K562 (cell line): ENCODE measurements around the gene EIF2S2. TPM values are rescaled to one million over a fixed set of nuclear protein-coding genes. Genes with fewer than 3 reads are reported as not detected.
A peak's percentile ranks its signal among the peaks of the same experiment; 100 is the strongest.
"Not testable (repeated sequence)": the region's sequence is repeated elsewhere in the genome, so short reads cannot be mapped to it uniquely, and the experiment has no call there.

ENCODE experiments used
- ATAC-seq: fragments of 200-7000 bp; cut with Tn5 transposase; 3 replicates; pipeline ENCODE4 v1.9.1; 2020; ENCODE audit warnings: moderate library complexity
- BruUV-seq: library from RNA; stranded (reverse); fragments of 400-500 nt; replicated peaks from 2 replicates; lab custom pipeline; 2021; lab: Mats Ljungman, UMichigan
- CTCF ChIA-PET: fragments of 300-600 bp; formaldehyde crosslinking; extraction: SDS; loops from one replicate; lab custom pipeline; 2021; ENCODE audit warnings: low intra/inter-chr PET ratio; lab: Yijun Ruan, JAX
- POLR2A ChIA-PET: fragments of 300-600, 350-650 bp; sonication (Branson Sonifier 250); formaldehyde crosslinking; extraction: SDS; loops from one replicate; lab custom pipeline; 2021; ENCODE audit warnings: antibody characterized with exemption, inconsistent platforms; lab: Yijun Ruan, JAX
- DNase-seq, 4 experiments: peaks; one replicate each; pipeline versions ENCODE4 v3.0.0 to v3.0.0-alpha.2; 2011 to 2018; ENCODE audit warnings: low spot score in 3 of 4, mixed read lengths in 3 of 4; ENCODE audit errors: extremely low read depth in 1 of 4
- FAIRE-seq: peaks from 2 replicates; lab custom pipeline; 2011; peaks lifted over from hg19 to GRCh38; lab: Jason Lieb, UNC
- H2AFZ ChIP-seq: 2 replicates; pipeline ENCODE4 v1.6.0; 2011; ENCODE audit warnings: low read depth, low read length, control low read depth, inconsistent platforms
- H3K27ac ChIP-seq: fragments of 200-600 bp; 3 replicates; pipeline ENCODE4 v1.8.0; 2011; ENCODE audit warnings: low read depth, mild to moderate bottlenecking, control low read depth, inconsistent platforms, low read length, moderate library complexity, mixed read lengths; ENCODE audit errors: extremely low read depth
- H3K27me3 ChIP-seq, 2 experiments: fragments of 300-600 bp in 1 of 2; 2 replicates in 1 of 2; 3 replicates in 1 of 2; pipeline versions ENCODE4 v1.6.0 to v1.8.0; 2011; ENCODE audit warnings: inconsistent platforms in 2 of 2, low read length in 2 of 2, mild to moderate bottlenecking in 1 of 2, mixed read lengths in 1 of 2, moderate library complexity in 1 of 2; ENCODE audit not compliant: control insufficient read depth in 2 of 2, insufficient read depth in 2 of 2
- H3K36me3 ChIP-seq: fragments of 300-600 bp; 3 replicates; pipeline ENCODE4 v1.8.0; 2011; ENCODE audit warnings: mild to moderate bottlenecking, low read length, inconsistent platforms; ENCODE audit not compliant: control insufficient read depth, insufficient read depth
- H3K4me1 ChIP-seq, 2 experiments: fragments of 200-600 bp in 1 of 2; replicated peaks in 1 of 2; 2 replicates in 1 of 2; 3 replicates in 1 of 2; pipeline versions ENCODE4 v1.5.1 to v1.8.0; 2011; ENCODE audit warnings: inconsistent platforms in 2 of 2, low read length in 2 of 2, mild to moderate bottlenecking in 1 of 2, mixed read lengths in 1 of 2, moderate library complexity in 1 of 2; ENCODE audit not compliant: control insufficient read depth in 2 of 2, insufficient read depth in 2 of 2
- H3K4me2 ChIP-seq: 2 replicates; pipeline ENCODE4 v1.6.1; 2011; ENCODE audit warnings: low read length, control low read depth, inconsistent platforms, mixed read lengths; ENCODE audit not compliant: insufficient read depth
- H3K4me3 ChIP-seq: fragments of 200-600 bp; sonication (generic), shearing (Covaris generic); 2 replicates; pipeline ENCODE4 v1.5.1; 2016; ENCODE audit warnings: control low read depth, inconsistent platforms
- H3K79me2 ChIP-seq: fragments of 200-600 bp; 3 replicates; pipeline ENCODE4 v1.8.0; 2011; ENCODE audit warnings: low read length, inconsistent platforms; ENCODE audit not compliant: control insufficient read depth, insufficient read depth
- H3K9ac ChIP-seq, 2 experiments: 2 replicates each; pipeline versions ENCODE4 v1.6.0 to v1.6.1; 2011; ENCODE audit warnings: low read depth in 2 of 2, low read length in 2 of 2, control low read depth in 1 of 2, inconsistent platforms in 1 of 2, mild to moderate bottlenecking in 1 of 2, mixed read lengths in 1 of 2; ENCODE audit not compliant: insufficient read depth in 1 of 2
- H3K9me1 ChIP-seq: one replicate; pipeline ENCODE4 v1.6.0; 2011; ENCODE audit warnings: inconsistent platforms, mild to moderate bottlenecking, low read length, moderate library complexity; ENCODE audit not compliant: control insufficient read depth, insufficient read depth
- H3K9me3 ChIP-seq: replicated peaks from 2 replicates; pipeline ENCODE4 v1.5.1; 2011; ENCODE audit warnings: low read depth, low read length, inconsistent platforms; ENCODE audit not compliant: control insufficient read depth, insufficient read depth
- H4K20me1 ChIP-seq: replicated peaks from 2 replicates; pipeline ENCODE4 v1.6.1; 2011; ENCODE audit warnings: low read length, inconsistent platforms, mixed read lengths; ENCODE audit not compliant: control insufficient read depth, insufficient read depth
- CGGBP1 ChIP-seq: fragments of 250-450 bp; sonication (Bioruptor Pico); IDR thresholded peaks from 2 replicates; pipeline ENCODE4 v1.9.0; 2021; ENCODE audit warnings: mild to moderate bottlenecking
- SRF ChIP-seq, 2 experiments: fragments of 250-450, 450-650 bp in 1 of 2; sonication (Bioruptor Pico) in 1 of 2; sonication (generic) in 1 of 2; formaldehyde crosslinking; IDR thresholded peaks; 2 replicates each; pipeline versions ENCODE4 v1.5.0 to v1.5.1; 2020 to 2022; ENCODE audit warnings: mild to moderate bottlenecking in 1 of 2, missing genetic modification reagents in 1 of 2
- ZNF165 ChIP-seq: fragments of 250-450 bp; sonication (Bioruptor Pico); IDR thresholded peaks from 2 replicates; pipeline ENCODE4 v1.4.0; 2020; ENCODE audit warnings: borderline replicate concordance
- WGBS: fragments of 100-300 bp; shearing (Covaris generic); methylation state at CpG from one replicate; pipeline ENCODE4 v1.1.6; 2016; ENCODE audit warnings: low coverage, mixed read lengths; ENCODE audit not compliant: insufficient coverage; ENCODE audit errors: missing lambda C conversion rate; 5-methylcytosine and 5-hydroxymethylcytosine counted together
- in situ Hi-C: fragments of 300-500 bp; cut with MboI; formaldehyde crosslinking; loops from 4 replicates; pipeline ENCODE4 v1.15.0; 2018; ENCODE audit warnings: inconsistent platforms, mixed read lengths
- intact Hi-C: fragments of 100-400 bp; cut with micrococcal nuclease; formaldehyde crosslinking; loops from 2 replicates; pipeline ENCODE4 v1.14.2; 2022
- polyA plus RNA-seq, 8 experiments: library from polyadenylated mRNA; depleted of rRNA in 4 of 8; stranded (reverse) in 5 of 8; unstranded in 3 of 8; fragments of >200 nt; fragmentation: Nextera tagmentation in 2 of 8; fragmentation: Illumina TruSeq in 1 of 8; extraction: Ambion mirVana in 2 of 8; extraction: Trizol in 1 of 8; gene quantifications; 2 replicates each; pipeline versions ENCODE4 v1.2.1 to v1.2.3, GENCODE V29; 2011 to 2014; ENCODE audit warnings: inconsistent platforms in 1 of 8, missing spikeins in 1 of 8
- total RNA-seq, 7 experiments: library from RNA; depleted of rRNA in 6 of 7; stranded (reverse); fragments of >200 nt in 6 of 7; fragmentation: Illumina TruSeq in 2 of 7; extraction: Trizol in 2 of 7; gene quantifications; 2 replicates each; pipeline versions ENCODE4 v1.2.1 to v1.2.3, GENCODE V29; 2011 to 2021; ENCODE audit warnings: low replicate concordance in 1 of 7

The EIF2S2 gene
- total and polyA plus RNA-seq, 9 of the 15 experiments (the other 6 are each of a cell fraction or from before 2014, with no cell fraction given), result 79.7 to 220 (median 154) TPM

GRCh38 chr20:34111702-34112599, at the start of gene EIF2S2 (continued):
- TF ChIP-seq ZNF165 (CRISPR knock-in tag), result peak; percentile 69; the same call in 1 of the 2 replicates
- TF ChIP-seq SRF (CRISPR knock-in tag; IDR thresholded peaks at IDR 0.05), result peak in 1 of 2 experiments; percentile 54; a peak in 2 of 4 replicates
- TF ChIP-seq CGGBP1, result 0 out of 2 replicates have a peak, but pooled peaks have one; percentile 75

GRCh38 chr20:34157697-34158096, 45.7 kb upstream of the EIF2S2 start:
- intact Hi-C loops, in situ Hi-C loops: not testable (repeated sequence)

More at GRCh38 chr20:34157697-34158096, 45.7 kb upstream of the EIF2S2 start:
- H3K36me3 ChIP-seq, H3K9ac ChIP-seq, H3K9me1 ChIP-seq, H3K4me3 ChIP-seq, H3K27me3 ChIP-seq, H4K20me1 ChIP-seq, FAIRE-seq, DNase-seq, H2AFZ ChIP-seq, H3K4me1 ChIP-seq, H3K9me3 ChIP-seq, H3K79me2 ChIP-seq, ATAC-seq, H3K4me2 ChIP-seq, H3K27ac ChIP-seq, BruUV-seq, CTCF ChIA-PET: not testable (repeated sequence)
- WGBS, result 52% methylated on average over 7 of the region's 8 CpGs
- POLR2A ChIA-PET, result interaction anchor here (0.8 kb wide), 1 partner anchor 1329 kb away, joined by 3 read pairs; no protein-coding TSS in a partner anchor
